Germinal center (tissue), 1 donor: Measurements from ENCODE around the gene AKR1C8.
"Not testable (repeated sequence)": the region's sequence is repeated elsewhere in the genome, so short reads cannot be mapped to it uniquely, and the experiment has no call there.

Experiments
- DNase-seq: peaks from one replicate; pipeline ENCODE4 v3.0.0; 2012; ENCODE audit warnings: mixed read lengths, low spot score

AKR1C8 gene

GRCh38 chr10:5184987-5185775 lies at the start of gene AKR1C8:
TSS of gene AKR1C8 (minus strand) at chr10:5185150. CDS start at chr10:5185104, 46 bp downstream.
- no peak for DNase-seq

- no peak for DNase-seq
These were observed 49.3 kb upstream of the AKR1C8 start for GRCh38 chr10:5234106-5234860.

- no peak for DNase-seq
These were observed 48.4 kb upstream of the AKR1C8 start for GRCh38 chr10:5233324-5233723.

GRCh38 chr10:5229019-5229418 lies 44.1 kb upstream of the AKR1C8 start:
- no peak for DNase-seq

- not testable (repeated sequence) for DNase-seq
These were observed 38.0 kb upstream of the AKR1C8 start for GRCh38 chr10:5222942-5223341.

GRCh38 chr10:5219262-5219661 lies 34.3 kb upstream of the AKR1C8 start:
- no peak for DNase-seq

GRCh38 chr10:5216801-5217200 lies 31.9 kb upstream of the AKR1C8 start:
- no peak for DNase-seq

GRCh38 chr10:5211696-5212536 lies 27.0 kb upstream of the AKR1C8 start:
- DNase-seq = no peak

GRCh38 chr10:5210261-5210660 lies 25.3 kb upstream of the AKR1C8 start:
- DNase-seq = not testable (repeated sequence)

GRCh38 chr10:5209776-5210175 lies 24.8 kb upstream of the AKR1C8 start:
- DNase-seq = not testable (repeated sequence)

GRCh38 chr10:5206799-5207198 lies 21.8 kb upstream of the AKR1C8 start:
- no peak for DNase-seq

- DNase-seq = no peak
These were observed 14.4 kb upstream of the AKR1C8 start for GRCh38 chr10:5199398-5199797.

GRCh38 chr10:5198386-5198785 lies 13.4 kb upstream of the AKR1C8 start:
- DNase-seq = no peak

GRCh38 chr10:5196702-5197113 lies 11.8 kb upstream of the AKR1C8 start, which contains the start of gene AKR1C4:
TSS of gene AKR1C4 (plus strand) at chr10:5196837. CDS start at chr10:5196868, 31 bp downstream.
- no peak for DNase-seq

- DNase-seq = no peak
These were observed 10.9 kb upstream of the AKR1C8 start for GRCh38 chr10:5195727-5196374.

- no peak for DNase-seq
These were observed 9.5 kb upstream of the AKR1C8 start for GRCh38 chr10:5194431-5194830.

- DNase-seq = no peak
These were observed 3.4 kb upstream of the AKR1C8 start for GRCh38 chr10:5188358-5188757.

GRCh38 chr10:5187867-5188266 lies 2.9 kb upstream of the AKR1C8 start:
- DNase-seq = no peak

GRCh38 chr10:5183923-5184322 lies 1.0 kb downstream of the AKR1C8 start:
- no peak for DNase-seq

GRCh38 chr10:5180503-5180902 lies 4.4 kb downstream of the AKR1C8 start:
- not testable (repeated sequence) for DNase-seq

- not testable (repeated sequence) for DNase-seq
These were observed 9.4 kb downstream of the AKR1C8 start for GRCh38 chr10:5175581-5175980.
